ENCODE data around the gene CDSN. TPM values are rescaled to one million over a fixed set of nuclear protein-coding genes. Genes with fewer than 3 reads are reported as not detected.

The CDSN gene
- total RNA-seq, 1 donor from 2014 or later: not detected

- peak; percentile 38 for TF ChIP-seq CTCF (conservative IDR thresholded peaks at IDR 0.05; ENCODE audit: low read depth, low read length)
- no peak overlapping the region for H3K4me3 ChIP-seq (ENCODE audit: low read depth, low read length)
- DNase-seq (ENCODE audit: low read depth): no peak
These were observed 36.4 kb downstream of the CDSN start for GRCh38 chr6:31083742-31084354.

GRCh38 chr6:31081872-31082271 lies 38.4 kb downstream of the CDSN start:
- no peak overlapping the region for H3K4me3 ChIP-seq (ENCODE audit: low read depth, low read length)
- DNase-seq (ENCODE audit: low read depth): no peak
- no peak for TF ChIP-seq CTCF (conservative IDR thresholded peaks at IDR 0.05; ENCODE audit: low read depth, low read length)

- DNase-seq (ENCODE audit: low read depth): no peak
- H3K4me3 ChIP-seq (ENCODE audit: low read depth, low read length): no peak overlapping the region
- TF ChIP-seq CTCF (conservative IDR thresholded peaks at IDR 0.05; ENCODE audit: low read depth, low read length): peak; percentile 78
These were observed 40.5 kb downstream of the CDSN start for GRCh38 chr6:31079656-31080261.

GRCh38 chr6:31076611-31077010 lies 43.6 kb downstream of the CDSN start:
- TF ChIP-seq CTCF (conservative IDR thresholded peaks at IDR 0.05; ENCODE audit: low read depth, low read length): no peak
- no peak for DNase-seq (ENCODE audit: low read depth)
- H3K4me3 ChIP-seq (ENCODE audit: low read depth, low read length): no peak overlapping the region

- no peak for TF ChIP-seq CTCF (conservative IDR thresholded peaks at IDR 0.05; ENCODE audit: low read depth, low read length)
- no peak for DNase-seq (ENCODE audit: low read depth)
- no peak overlapping the region for H3K4me3 ChIP-seq (ENCODE audit: low read depth, low read length)
These were observed 44.7 kb downstream of the CDSN start for GRCh38 chr6:31075528-31075927.

- no peak overlapping the region for H3K4me3 ChIP-seq (ENCODE audit: low read depth, low read length)
- no peak for TF ChIP-seq CTCF (conservative IDR thresholded peaks at IDR 0.05; ENCODE audit: low read depth, low read length)
- DNase-seq (ENCODE audit: low read depth): no peak
These were observed 45.8 kb downstream of the CDSN start for GRCh38 chr6:31074401-31074800.

GRCh38 chr6:31070711-31071197 lies 49.5 kb downstream of the CDSN start:
- TF ChIP-seq CTCF (conservative IDR thresholded peaks at IDR 0.05; ENCODE audit: low read depth, low read length): peak; percentile 86
- H3K4me3 ChIP-seq (ENCODE audit: low read depth, low read length): no peak overlapping the region
- peak; percentile 45 for DNase-seq (ENCODE audit: low read depth)

Measured in epithelial cell of proximal tubule (primary cell).